ENCODE results near the gene COQ7.

Gene COQ7

GRCh38 chr16:19086322-19087199, 19.1 kb downstream of the COQ7 start:
- peak; percentile 98 for DNase-seq

GRCh38 chr16:19088341-19088916, 21.0 kb downstream of the COQ7 start:
- no peak for DNase-seq

- DNase-seq: no peak
Observed at GRCh38 chr16:19089410-19089955, 22.1 kb downstream of the COQ7 start.

GRCh38 chr16:19090916-19091315, 23.5 kb downstream of the COQ7 start:
- no peak for DNase-seq

GRCh38 chr16:19092653-19093410, 25.4 kb downstream of the COQ7 start:
- no peak for DNase-seq

GRCh38 chr16:19093631-19094541, 26.5 kb downstream of the COQ7 start:
- DNase-seq: no peak

- DNase-seq: peak; percentile 86
Observed at GRCh38 chr16:19094542-19095365, 27.3 kb downstream of the COQ7 start.

GRCh38 chr16:19095654-19096053, 28.2 kb downstream of the COQ7 start:
- no peak for DNase-seq

GRCh38 chr16:19098173-19098572, 30.8 kb downstream of the COQ7 start:
- DNase-seq: no peak

- no peak for DNase-seq
Observed at GRCh38 chr16:19102187-19102872, 34.9 kb downstream of the COQ7 start.

- DNase-seq: no peak
Observed at GRCh38 chr16:19104607-19105006, 37.2 kb downstream of the COQ7 start.

- no peak for DNase-seq
Observed at GRCh38 chr16:19105131-19105530, 37.7 kb downstream of the COQ7 start.

- no peak for DNase-seq
Observed at GRCh38 chr16:19105891-19106624, 38.6 kb downstream of the COQ7 start.

- no peak for DNase-seq
Observed at GRCh38 chr16:19106625-19107020, 39.2 kb downstream of the COQ7 start.

- no peak for DNase-seq
Observed at GRCh38 chr16:19108409-19109287, 41.2 kb downstream of the COQ7 start.

GRCh38 chr16:19109288-19109664, 41.9 kb downstream of the COQ7 start:
- DNase-seq: no peak

GRCh38 chr16:19110537-19111360, 43.3 kb downstream of the COQ7 start:
- no peak for DNase-seq

- DNase-seq: peak; percentile 12
Observed at GRCh38 chr16:19112099-19112407, 44.6 kb downstream of the COQ7 start.

Measured in DMS53 (cell line).